ENCODE data around the gene C1orf21. TPM values are rescaled to one million over a fixed set of nuclear protein-coding genes. Genes with fewer than 3 reads are reported as not detected.

Gene C1orf21
- total and polyA plus RNA-seq, 5 donors = 57.1 to 93.5 (median 73.4) TPM

DNA sequence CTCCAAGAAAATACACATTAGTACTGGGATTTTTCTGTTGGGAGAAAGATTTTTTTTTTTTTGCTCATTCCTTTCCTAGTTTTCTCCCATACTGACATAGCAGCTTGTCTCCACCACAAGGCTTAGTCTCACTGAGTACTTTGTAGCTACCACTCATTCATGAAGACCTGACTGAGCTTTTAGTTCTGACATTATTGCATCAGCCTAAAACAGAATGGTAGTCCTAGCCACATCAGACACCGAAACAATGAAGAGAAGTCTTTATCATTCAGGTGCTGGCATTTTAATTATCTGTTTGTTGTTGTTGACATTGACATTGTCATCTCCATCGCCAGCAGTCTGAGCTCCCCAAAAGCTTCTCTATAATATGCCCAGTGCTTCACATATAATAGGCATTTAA lies 21.1 kb upstream of the C1orf21 start:
- WGBS = 98% methylated on average over 2 of the region's 2 CpGs
- H3K9me3 ChIP-seq (ENCODE audit: control insufficient read depth, low read length) = no peaks in the 10 kb centered on the region
- H3K27me3 ChIP-seq (ENCODE audit: control insufficient read depth, insufficient read depth) = no peaks in the 10 kb centered on the region
- DNase-seq = no peak
- no peak overlapping the region for H3K4me3 ChIP-seq (ENCODE audit: low read length)
- ATAC-seq = no peak
- H3K27ac ChIP-seq (ENCODE audit: low read length) = no peak overlapping the region
- no peaks in the 10 kb centered on the region for H3K4me1 ChIP-seq (ENCODE audit: control insufficient read depth, insufficient read depth, low read length)
- intact Hi-C loops (cut with DNase I) = no loop called here

DNA sequence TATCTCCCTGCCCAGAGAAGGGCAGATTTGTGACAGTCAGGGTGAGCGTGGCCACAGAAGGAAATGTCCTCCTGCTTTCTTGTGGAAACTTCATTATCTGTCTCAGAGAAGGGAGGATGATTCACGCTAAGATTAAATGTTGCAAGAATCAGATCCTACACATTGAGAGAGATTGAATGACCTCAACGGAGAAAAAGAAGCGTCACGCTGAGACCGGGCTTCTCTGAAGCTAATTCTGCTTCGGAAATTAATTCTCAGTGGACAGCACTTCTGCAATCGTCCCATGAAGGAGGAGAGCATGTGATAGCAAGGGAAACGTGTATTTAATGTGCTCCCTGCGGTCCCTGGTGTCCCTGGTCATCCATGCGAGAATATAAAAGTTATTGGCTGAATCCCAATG lies 19.8 kb upstream of the C1orf21 start:
- DNase-seq = no peak

GRCh38 chr1:184367427-184368038 lies 19.3 kb upstream of the C1orf21 start:
- DNase-seq (no peak), ATAC-seq (no peak)
- H3K9me3 ChIP-seq (ENCODE audit: control insufficient read depth, low read length) = no peaks in the 10 kb centered on the region
- H3K4me1 ChIP-seq (ENCODE audit: control insufficient read depth, insufficient read depth, low read length) = no peaks in the 10 kb centered on the region
- no peak overlapping the region for H3K4me3 ChIP-seq (ENCODE audit: low read length)
- no peak overlapping the region for H3K27ac ChIP-seq (ENCODE audit: low read length)
- 91% methylated on average over 1 of the region's 1 CpG for WGBS
- no peaks in the 10 kb centered on the region for H3K27me3 ChIP-seq (ENCODE audit: control insufficient read depth, insufficient read depth)
- intact Hi-C loops (cut with DNase I) = no loop called here

More for the DNA sequence above, 19.8 kb upstream of the C1orf21 start:
- no peaks in the 10 kb centered on the region for H3K9me3 ChIP-seq (ENCODE audit: control insufficient read depth, low read length)
- H3K4me3 ChIP-seq (ENCODE audit: low read length) = no peak overlapping the region
- H3K27me3 ChIP-seq (ENCODE audit: control insufficient read depth, insufficient read depth) = no peaks in the 10 kb centered on the region
- intact Hi-C loops (cut with DNase I) = no loop called here
- ATAC-seq = no peak
- no peaks in the 10 kb centered on the region for H3K4me1 ChIP-seq (ENCODE audit: control insufficient read depth, insufficient read depth, low read length)
- WGBS = 73% methylated on average over 11 of the region's 11 CpGs
- no peak overlapping the region for H3K27ac ChIP-seq (ENCODE audit: low read length)

GRCh38 chr1:184368354-184368753 lies 18.5 kb upstream of the C1orf21 start:
- Histone ChIP-seq H3K27me3 (ENCODE audit: control insufficient read depth, insufficient read depth) (no peaks in the 10 kb centered on the region), H3K4me3 (ENCODE audit: low read length) (no peak overlapping the region), H3K4me1 (ENCODE audit: control insufficient read depth, insufficient read depth, low read length) (no peaks in the 10 kb centered on the region), H3K9me3 (ENCODE audit: control insufficient read depth, low read length) (no peaks in the 10 kb centered on the region), H3K27ac (ENCODE audit: low read length) (no peak overlapping the region)
- ATAC-seq (no peak), DNase-seq (no peak)
- intact Hi-C loops (cut with DNase I) = no loop called here
- 80% methylated on average over 2 of the region's 2 CpGs for whole genome bisulfite sequencing

GRCh38 chr1:184370850-184371249 lies 16.0 kb upstream of the C1orf21 start:
- intact Hi-C loops (cut with DNase I) = no loop called here
- no peaks in the 10 kb centered on the region for H3K4me1 ChIP-seq (ENCODE audit: control insufficient read depth, insufficient read depth, low read length)
- WGBS = 87% methylated on average over 4 of the region's 4 CpGs
- no peak for ATAC-seq
- H3K27ac ChIP-seq (ENCODE audit: low read length) = no peak overlapping the region
- H3K9me3 ChIP-seq (ENCODE audit: control insufficient read depth, low read length) = no peaks in the 10 kb centered on the region
- H3K4me3 ChIP-seq (ENCODE audit: low read length) = no peak overlapping the region
- no peak for DNase-seq
- H3K27me3 ChIP-seq (ENCODE audit: control insufficient read depth, insufficient read depth) = no peaks in the 10 kb centered on the region

- H3K27me3 ChIP-seq (ENCODE audit: control insufficient read depth, insufficient read depth) = no peaks in the 10 kb centered on the region
- no peaks in the 10 kb centered on the region for H3K9me3 ChIP-seq (ENCODE audit: control insufficient read depth, low read length)
- no peak overlapping the region for H3K4me3 ChIP-seq (ENCODE audit: low read length)
- DNase-seq = no peak
- no peaks in the 10 kb centered on the region for H3K4me1 ChIP-seq (ENCODE audit: control insufficient read depth, insufficient read depth, low read length)
- no peak for ATAC-seq
- intact Hi-C loops (cut with DNase I) = no loop called here
- 71% methylated on average over 4 of the region's 4 CpGs for WGBS
- H3K27ac ChIP-seq (ENCODE audit: low read length) = no peak overlapping the region
These were observed 13.7 kb upstream of the C1orf21 start for GRCh38 chr1:184373155-184373554.

DNA sequence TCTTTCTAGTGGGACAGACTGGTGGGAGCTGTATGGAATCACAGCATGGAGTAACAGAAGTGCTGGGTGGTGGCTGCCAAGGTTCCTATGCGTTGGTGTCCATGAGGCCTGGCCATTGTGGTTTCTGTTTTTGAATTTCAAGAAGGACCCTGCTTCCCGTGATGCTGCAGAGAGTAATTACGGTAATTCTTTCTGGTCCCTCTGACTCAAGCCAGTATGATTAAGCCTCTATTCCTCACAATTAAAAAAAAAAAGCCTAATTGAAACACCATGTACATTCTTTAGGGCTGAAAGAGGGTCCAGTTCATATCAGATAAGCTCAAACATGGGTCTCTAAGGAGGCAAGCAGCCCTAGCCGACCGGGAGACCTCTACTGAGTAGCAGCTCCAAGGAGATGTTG lies 10.5 kb upstream of the C1orf21 start:
- Histone ChIP-seq H3K9me3 (ENCODE audit: control insufficient read depth, low read length) (no peaks in the 10 kb centered on the region), H3K27ac (ENCODE audit: low read length) (no peak overlapping the region), H3K27me3 (ENCODE audit: control insufficient read depth, insufficient read depth) (no peaks in the 10 kb centered on the region), H3K4me1 (ENCODE audit: control insufficient read depth, insufficient read depth, low read length) (no peaks in the 10 kb centered on the region), H3K4me3 (ENCODE audit: low read length) (no peak overlapping the region)
- ATAC-seq (no peak), DNase-seq (no peak)
- intact Hi-C loops (cut with DNase I) = no loop called here
- WGBS = 88% methylated on average over 5 of the region's 5 CpGs

DNA sequence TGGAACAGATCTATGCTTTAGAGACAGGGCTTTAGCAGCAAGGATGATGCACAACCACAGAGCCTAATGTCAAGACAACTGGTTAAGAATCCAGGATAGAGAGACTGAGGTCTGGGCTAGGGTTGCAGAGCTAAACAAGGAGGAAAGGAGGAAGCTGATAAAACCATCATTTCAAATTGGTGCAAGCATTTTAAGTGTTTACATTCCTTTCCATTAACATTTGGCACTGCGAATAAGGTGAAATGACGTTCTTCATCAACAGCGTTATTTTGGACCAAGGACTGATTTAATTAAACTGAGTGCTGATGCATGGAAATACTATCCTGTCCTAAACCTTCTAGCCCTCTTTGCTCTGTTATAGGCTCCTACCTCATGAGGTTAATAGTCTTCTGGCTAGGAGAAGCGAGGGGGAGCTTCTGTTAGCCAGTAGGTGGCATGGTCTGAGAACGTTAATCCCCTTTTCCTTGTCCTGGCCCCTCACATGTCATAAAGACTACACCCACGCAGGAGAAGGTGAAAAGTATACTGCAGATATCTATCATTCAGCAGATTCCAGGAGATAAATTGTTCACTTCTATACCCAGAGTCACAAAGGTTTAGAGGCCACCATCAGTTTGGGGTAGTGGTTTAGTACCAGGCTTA lies 7.6 kb upstream of the C1orf21 start:
- no peak overlapping the region for H3K27ac ChIP-seq (ENCODE audit: low read length)
- no peaks in the 10 kb centered on the region for H3K9me3 ChIP-seq (ENCODE audit: control insufficient read depth, low read length)
- no peak overlapping the region for H3K4me3 ChIP-seq (ENCODE audit: low read length)
- intact Hi-C loops (cut with DNase I) = no loop called here
- no peaks in the 10 kb centered on the region for H3K27me3 ChIP-seq (ENCODE audit: control insufficient read depth, insufficient read depth)
- 47% methylated on average over 6 of the region's 6 CpGs for WGBS
- H3K4me1 ChIP-seq (ENCODE audit: control insufficient read depth, insufficient read depth, low read length) = no peaks in the 10 kb centered on the region
- ATAC-seq = no peak
- DNase-seq = no peak

GRCh38 chr1:184380468-184380867 lies 6.4 kb upstream of the C1orf21 start:
- Histone ChIP-seq H3K27ac (ENCODE audit: low read length) (no peak overlapping the region), H3K9me3 (ENCODE audit: control insufficient read depth, low read length) (no peaks in the 10 kb centered on the region), H3K4me1 (ENCODE audit: control insufficient read depth, insufficient read depth, low read length) (no peaks in the 10 kb centered on the region), H3K4me3 (ENCODE audit: low read length) (no peak overlapping the region), H3K27me3 (ENCODE audit: control insufficient read depth, insufficient read depth) (no peaks in the 10 kb centered on the region)
- intact Hi-C loops (cut with DNase I) = loop anchor here (10.0 kb wide), 4 partner anchors 84 to 284 kb away; no protein-coding TSS in a partner anchor
- ATAC-seq = no peak
- WGBS = 91% methylated on average over 1 of the region's 1 CpG
- no peak for DNase-seq

- H3K27ac ChIP-seq (ENCODE audit: low read length) = no peak overlapping the region
- H3K4me3 ChIP-seq (ENCODE audit: low read length) = no peak overlapping the region
- intact Hi-C loops (cut with DNase I) = loop anchor here (10.0 kb wide), 4 partner anchors 81 to 281 kb away; no protein-coding TSS in a partner anchor
- H3K4me1 ChIP-seq (ENCODE audit: control insufficient read depth, insufficient read depth, low read length) = no peaks in the 10 kb centered on the region
- H3K27me3 ChIP-seq (ENCODE audit: control insufficient read depth, insufficient read depth) = no peaks in the 10 kb centered on the region
- no peaks in the 10 kb centered on the region for H3K9me3 ChIP-seq (ENCODE audit: control insufficient read depth, low read length)
- ATAC-seq (no peak), DNase-seq (no peak)
- 73% methylated on average over 3 of the region's 3 CpGs for WGBS
These were observed 3.0 kb upstream of the C1orf21 start for GRCh38 chr1:184383772-184384323.

- intact Hi-C loops (cut with DNase I) = loop anchor here (5.0 to 10.0 kb wide), 7 partner anchors 76 to 279 kb away; no protein-coding TSS in a partner anchor
- DNase-seq = peak in 1 of 3 donors; percentile 40
- H3K9me3 ChIP-seq (ENCODE audit: control insufficient read depth, low read length) = no peaks in the 10 kb centered on the region
- H3K27ac ChIP-seq (ENCODE audit: low read length) = peak overlapping the region; percentile 95
- H3K4me3 ChIP-seq (ENCODE audit: low read length) = peak overlapping the region; percentile 88
- H3K4me1 ChIP-seq (ENCODE audit: control insufficient read depth, insufficient read depth, low read length) = peaks cover 2% of the 10 kb centered on the region
- ATAC-seq = no peak
- WGBS = 40% methylated on average over 17 of the region's 17 CpGs
- H3K27me3 ChIP-seq (ENCODE audit: control insufficient read depth, insufficient read depth) = no peaks in the 10 kb centered on the region
These were observed 941 bp upstream of the C1orf21 start for GRCh38 chr1:184385865-184386311.

Measured in right cardiac atrium (tissue), 5 donors.